Activated CD4-positive, alpha-beta T cell treated with anti-CD3 and anti-CD28 coated beads for 36 hours (primary cell): ENCODE measurements around the gene TANGO6. TPM values are rescaled to one million over a fixed set of nuclear protein-coding genes. Genes with fewer than 3 reads are reported as not detected.

ENCODE experiments used
- ATAC-seq: fragments of 200-7000 bp; cut with Tn5 transposase; one replicate; pipeline ENCODE4 v1.10.0; 2021; ENCODE audit warnings: mild to moderate bottlenecking, moderate library complexity
- CTCF ChIA-PET: fragments of 350-600 bp; sonication (Branson Sonifier 250); formaldehyde crosslinking; loops from one replicate; lab custom pipeline; 2021; ENCODE audit warnings: antibody characterized with exemption; lab: Charles Lee
- POLR2A ChIA-PET: fragments of 350-600 bp; sonication (Branson Sonifier 250); formaldehyde crosslinking; loops from one replicate; lab custom pipeline; 2021; ENCODE audit warnings: antibody characterized with exemption, inconsistent platforms; lab: Charles Lee
- DNase-seq: peaks from one replicate; pipeline ENCODE4 v3.0.0-alpha.2; 2020
- H3K27ac Mint-ChIP-seq: one replicate; pipeline ENCODE4 v1.8.0; 2021; ENCODE audit warnings: mixed read lengths
- H3K27me3 Mint-ChIP-seq: one replicate; pipeline ENCODE4 v1.8.0; 2021; ENCODE audit warnings: mixed read lengths
- H3K36me3 Mint-ChIP-seq: one replicate; pipeline ENCODE4 v1.8.0; 2021; ENCODE audit warnings: low read depth, mixed read lengths
- H3K4me1 Mint-ChIP-seq: one replicate; pipeline ENCODE4 v1.8.0; 2021; ENCODE audit warnings: mixed read lengths
- H3K4me3 Mint-ChIP-seq: one replicate; pipeline ENCODE4 v1.8.0; 2021; ENCODE audit warnings: mild to moderate bottlenecking, moderate library complexity, mixed read lengths
- H3K9me3 Mint-ChIP-seq: one replicate; pipeline ENCODE4 v1.8.0; 2021; ENCODE audit warnings: low read depth, mixed read lengths
- intact Hi-C, 2 experiments: fragments of 100-400 bp; cut with DNase I in 1 of 2; cut with micrococcal nuclease in 1 of 2; formaldehyde crosslinking; loops; one replicate each; pipeline versions ENCODE4 v1.14.2 to v1.15.1; 2022 to 2024; cut with DNase I, micrococcal nuclease
- total RNA-seq, 2 experiments: library from RNA; stranded (reverse); gene quantifications; one replicate each; pipeline ENCODE4 v1.2.3, GENCODE V29; 2021

Gene TANGO6
- total RNA-seq, 2 experiments from 2014 or later = 29.7 to 31.2 TPM

DNA sequence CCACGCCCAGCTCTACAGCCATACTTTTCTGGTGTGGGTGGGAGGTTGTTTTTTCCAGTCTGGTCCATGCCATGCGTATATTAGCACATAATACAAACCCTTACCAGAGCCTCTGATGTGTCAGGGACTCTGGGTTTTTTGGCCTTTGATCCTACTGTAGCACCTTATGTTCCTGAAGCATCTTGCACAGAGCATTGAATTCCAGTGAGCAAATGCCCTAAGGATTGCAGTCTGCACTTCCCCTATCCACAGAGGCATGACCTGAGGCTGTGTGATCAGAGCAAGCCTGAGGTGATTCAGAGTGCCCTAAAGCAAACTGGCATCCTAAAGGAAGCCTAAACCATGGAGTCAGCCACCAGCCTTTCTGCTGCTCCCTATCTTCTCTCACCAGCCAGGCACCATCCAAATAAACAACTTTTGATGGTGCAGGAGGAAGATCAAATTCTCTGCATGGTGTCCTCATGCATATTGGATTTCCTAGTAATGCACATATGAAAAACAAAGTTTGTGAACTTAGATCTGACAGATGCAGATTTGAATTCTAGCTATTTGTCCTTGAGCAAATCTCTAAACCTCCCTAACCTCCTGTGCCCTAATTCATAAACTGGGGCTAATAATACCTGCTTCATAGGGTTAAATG, 220.9 kb downstream of the TANGO6 start:
- Mint-ChIP-seq H3K27me3 (no peaks in the 10 kb centered on the region), H3K9me3 (no peaks in the 10 kb centered on the region), H3K4me3 (no peak overlapping the region), H3K27ac (no peak overlapping the region), H3K4me1 (no peaks in the 10 kb centered on the region), H3K36me3 (peaks cover 7% of the 10 kb centered on the region)
- ChIA-PET POLR2A (no interaction called here), CTCF (no interaction called here)
- intact Hi-C loops = no loop called here
- ATAC-seq = no peak
- DNase-seq = no peak

DNA sequence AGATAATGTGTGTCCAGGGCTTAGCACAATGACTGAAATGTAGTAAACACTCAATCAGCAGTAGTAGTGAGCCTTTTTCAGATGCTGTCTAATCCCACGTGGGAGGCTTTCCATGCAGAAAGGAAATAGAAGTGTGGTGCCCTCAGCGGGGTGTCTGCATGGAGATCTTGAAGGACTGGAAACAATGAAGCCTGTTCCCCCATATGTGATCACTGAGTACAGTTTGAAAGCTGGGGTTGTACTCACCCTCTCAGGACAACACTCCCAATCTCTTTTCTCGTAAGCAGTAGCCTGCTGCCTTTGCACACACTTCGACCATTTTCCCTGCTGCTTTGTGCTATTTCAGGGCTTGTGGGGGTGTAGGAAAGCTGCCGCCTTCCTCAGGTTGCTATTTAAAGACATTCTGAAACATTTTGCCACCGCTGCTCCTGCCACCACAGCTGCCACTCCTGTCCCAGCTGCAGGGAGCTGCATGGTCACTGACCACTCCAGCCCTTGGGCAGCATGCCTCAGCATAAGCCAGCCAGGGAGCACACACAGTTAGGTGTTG, 221.5 kb downstream of the TANGO6 start:
- Mint-ChIP-seq H3K4me3 (no peak overlapping the region), H3K36me3 (peaks cover 7% of the 10 kb centered on the region), H3K9me3 (no peaks in the 10 kb centered on the region), H3K4me1 (no peaks in the 10 kb centered on the region), H3K27me3 (no peaks in the 10 kb centered on the region), H3K27ac (no peak overlapping the region)
- ChIA-PET CTCF (interaction anchor here (0.5 to 0.6 kb wide), 2 partner anchors 16 to 31 kb away, joined by 3 to 6 read pairs; no protein-coding TSS in a partner anchor), POLR2A (no interaction called here)
- ATAC-seq (no peak), DNase-seq (no peak)
- intact Hi-C loops = no loop called here

DNA sequence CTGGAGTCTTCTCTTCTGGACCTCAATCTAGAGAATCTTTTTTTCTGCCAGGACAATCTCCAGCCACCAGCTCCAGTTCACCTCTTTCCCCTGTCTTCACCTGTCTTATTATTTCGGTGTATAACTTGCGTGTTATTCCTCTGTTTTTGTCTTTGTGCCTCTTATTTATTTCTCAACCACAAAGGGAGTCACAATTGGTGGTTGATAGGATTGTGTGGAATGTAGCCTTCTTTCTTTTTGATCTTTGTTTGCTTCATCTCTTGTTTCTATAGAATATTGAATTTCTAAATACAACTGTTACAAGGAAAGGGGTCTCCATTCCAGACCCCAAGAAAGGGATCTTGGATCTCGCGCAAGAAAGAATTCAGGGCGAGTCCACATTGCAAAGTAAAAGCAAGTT, 226.2 kb downstream of the TANGO6 start:
- no peak overlapping the region for H3K4me3 Mint-ChIP-seq
- H3K27ac Mint-ChIP-seq = peak overlapping the region; percentile 26
- no peaks in the 10 kb centered on the region for H3K27me3 Mint-ChIP-seq
- ChIA-PET CTCF (no interaction called here), POLR2A (no interaction called here)
- intact Hi-C loops = no loop called here
- H3K36me3 Mint-ChIP-seq = peaks cover 6% of the 10 kb centered on the region
- no peak for ATAC-seq
- H3K4me1 Mint-ChIP-seq = no peaks in the 10 kb centered on the region
- no peaks in the 10 kb centered on the region for H3K9me3 Mint-ChIP-seq
- no peak for DNase-seq

DNA sequence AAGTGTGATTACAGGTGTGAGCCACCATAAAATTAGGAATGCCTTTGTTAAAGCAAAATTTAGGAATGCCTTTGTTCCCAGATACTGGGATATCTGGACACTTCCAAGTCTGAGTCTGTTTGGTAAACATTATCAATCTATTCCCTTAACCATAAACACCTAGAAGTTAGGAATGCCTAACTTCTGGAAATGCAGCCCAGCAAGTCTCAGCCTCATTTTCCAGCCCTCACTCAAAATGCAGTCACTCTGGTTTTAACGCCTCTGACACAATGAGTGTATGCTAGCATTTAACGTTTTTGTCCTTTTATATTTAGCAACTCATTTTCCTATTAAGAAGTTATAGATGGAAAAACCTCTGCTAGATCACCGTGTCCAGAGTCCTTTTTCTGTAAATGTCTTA, 227.7 kb downstream of the TANGO6 start:
- POLR2A ChIA-PET = no interaction called here
- intact Hi-C loops = no loop called here
- Mint-ChIP-seq H3K27me3 (no peaks in the 10 kb centered on the region), H3K4me1 (no peaks in the 10 kb centered on the region), H3K36me3 (peaks cover 2% of the 10 kb centered on the region), H3K9me3 (no peaks in the 10 kb centered on the region), H3K27ac (no peak overlapping the region), H3K4me3 (no peak overlapping the region)
- no peak for ATAC-seq
- CTCF ChIA-PET = interaction anchor here (0.5 kb wide), 1 partner anchor 15 kb away, joined by 3 read pairs; no protein-coding TSS in a partner anchor
- DNase-seq = no peak

DNA sequence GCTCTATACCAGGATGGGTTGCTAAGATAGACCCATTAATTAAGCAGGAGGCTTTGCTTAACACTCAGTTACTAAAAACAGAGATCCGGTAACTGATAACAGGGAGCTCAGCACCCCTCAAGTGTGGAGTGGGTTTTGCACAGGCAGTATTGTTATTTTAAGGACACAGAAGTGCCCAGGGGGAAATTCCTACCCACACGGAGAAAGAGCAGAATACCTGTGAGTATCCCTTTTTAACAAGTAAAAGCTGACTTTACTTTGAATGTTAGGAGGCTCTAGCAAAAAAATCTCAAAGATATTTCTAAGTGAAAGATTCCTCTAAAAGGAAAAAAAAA, 229.3 kb downstream of the TANGO6 start:
- DNase-seq (no peak), ATAC-seq (no peak)
- H3K4me3 Mint-ChIP-seq = no peak overlapping the region
- no peaks in the 10 kb centered on the region for H3K27me3 Mint-ChIP-seq
- peaks cover 4% of the 10 kb centered on the region for H3K36me3 Mint-ChIP-seq
- intact Hi-C loops = no loop called here
- ChIA-PET CTCF (no interaction called here), POLR2A (no interaction called here)
- H3K27ac Mint-ChIP-seq = no peak overlapping the region
- H3K4me1 Mint-ChIP-seq = no peaks in the 10 kb centered on the region
- H3K9me3 Mint-ChIP-seq = no peaks in the 10 kb centered on the region

DNA sequence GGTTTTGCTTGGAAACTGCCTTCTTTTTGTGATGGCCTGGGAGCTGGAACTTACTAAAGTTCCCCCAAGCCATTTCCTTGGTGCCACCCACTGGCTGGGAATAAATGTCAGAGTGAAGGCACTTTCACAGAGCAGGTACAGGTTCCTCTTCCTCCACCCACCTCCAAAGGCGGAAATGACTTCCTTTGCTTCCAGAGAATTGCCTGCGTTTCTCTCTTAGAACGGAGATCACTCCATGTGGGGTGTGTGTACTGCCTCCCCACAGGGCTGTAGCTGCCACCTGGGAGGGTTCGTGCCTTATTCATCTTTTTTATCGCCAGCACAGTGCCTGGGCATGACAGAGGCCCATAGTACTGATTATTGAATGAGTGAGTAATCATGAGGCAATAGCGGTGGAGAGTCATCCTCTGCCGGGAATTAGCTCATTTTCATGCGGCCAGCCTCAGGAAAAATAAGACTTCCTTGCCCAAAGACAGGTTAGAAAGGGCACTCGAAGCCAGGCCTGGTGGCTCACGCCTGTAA, 229.9 kb downstream of the TANGO6 start:
- POLR2A ChIA-PET = no interaction called here
- no peak overlapping the region for H3K4me3 Mint-ChIP-seq
- intact Hi-C loops = no loop called here

DNA sequence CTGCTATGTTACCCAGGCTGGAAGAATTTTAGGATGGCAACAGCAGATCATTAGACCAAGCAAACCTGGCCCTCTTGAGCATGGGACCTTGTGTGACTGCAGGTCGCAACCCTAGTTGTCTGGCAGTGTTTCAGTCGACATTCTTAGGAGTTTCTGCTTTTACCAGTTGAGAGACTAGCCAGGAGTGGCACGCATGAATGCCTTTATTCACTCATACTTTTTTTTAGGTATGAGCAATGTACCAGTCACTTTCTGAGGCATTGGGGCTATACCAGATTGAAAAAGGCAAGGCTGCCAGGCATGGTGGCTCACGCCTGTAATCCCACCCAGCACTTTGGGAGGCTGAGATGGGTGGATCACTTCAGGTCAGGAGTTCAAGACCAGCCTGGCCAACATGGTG, 233.9 kb downstream of the TANGO6 start:
- no peak for ATAC-seq
- no peaks in the 10 kb centered on the region for H3K4me1 Mint-ChIP-seq
- H3K36me3 Mint-ChIP-seq = peaks cover 2% of the 10 kb centered on the region
- no peak for DNase-seq
- H3K4me3 Mint-ChIP-seq = no peak overlapping the region
- intact Hi-C loops = no loop called here
- H3K9me3 Mint-ChIP-seq = no peaks in the 10 kb centered on the region
- POLR2A ChIA-PET = no interaction called here
- no peaks in the 10 kb centered on the region for H3K27me3 Mint-ChIP-seq
- no peak overlapping the region for H3K27ac Mint-ChIP-seq
- CTCF ChIA-PET = no interaction called here

More for the DNA sequence above, 229.9 kb downstream of the TANGO6 start:
- DNase-seq = no peak
- CTCF ChIA-PET = no interaction called here
- Mint-ChIP-seq H3K4me1 (no peaks in the 10 kb centered on the region), H3K27ac (no peak overlapping the region), H3K36me3 (peaks cover 4% of the 10 kb centered on the region), H3K27me3 (no peaks in the 10 kb centered on the region), H3K9me3 (no peaks in the 10 kb centered on the region)
- ATAC-seq = no peak

DNA sequence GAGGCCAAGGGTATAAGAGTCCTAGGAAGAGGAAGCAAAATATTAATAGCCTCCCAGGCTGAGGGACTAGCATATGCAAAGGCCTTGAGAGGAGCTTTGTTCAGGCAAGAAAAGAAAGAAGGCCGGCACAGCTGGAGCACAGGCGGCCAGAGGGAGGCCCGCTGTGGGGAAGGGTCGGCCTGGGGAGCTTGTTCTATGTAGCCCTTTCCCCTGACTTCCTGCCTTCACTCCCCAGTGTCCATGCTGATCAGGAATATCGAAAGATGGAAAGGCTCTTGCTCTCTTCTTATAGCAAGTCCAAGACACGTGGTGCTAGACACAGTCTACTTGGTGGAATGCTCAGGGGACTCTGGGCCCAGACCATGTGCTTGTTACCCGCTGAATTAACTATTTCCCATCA, 234.7 kb downstream of the TANGO6 start:
- POLR2A ChIA-PET = no interaction called here
- no peak overlapping the region for H3K27ac Mint-ChIP-seq
- H3K27me3 Mint-ChIP-seq = no peaks in the 10 kb centered on the region
- H3K4me1 Mint-ChIP-seq = no peaks in the 10 kb centered on the region
- H3K4me3 Mint-ChIP-seq = no peak overlapping the region
- no peaks in the 10 kb centered on the region for H3K9me3 Mint-ChIP-seq
- intact Hi-C loops = no loop called here
- peaks cover 2% of the 10 kb centered on the region for H3K36me3 Mint-ChIP-seq
- ATAC-seq (no peak), DNase-seq (no peak)
- CTCF ChIA-PET = no interaction called here

DNA sequence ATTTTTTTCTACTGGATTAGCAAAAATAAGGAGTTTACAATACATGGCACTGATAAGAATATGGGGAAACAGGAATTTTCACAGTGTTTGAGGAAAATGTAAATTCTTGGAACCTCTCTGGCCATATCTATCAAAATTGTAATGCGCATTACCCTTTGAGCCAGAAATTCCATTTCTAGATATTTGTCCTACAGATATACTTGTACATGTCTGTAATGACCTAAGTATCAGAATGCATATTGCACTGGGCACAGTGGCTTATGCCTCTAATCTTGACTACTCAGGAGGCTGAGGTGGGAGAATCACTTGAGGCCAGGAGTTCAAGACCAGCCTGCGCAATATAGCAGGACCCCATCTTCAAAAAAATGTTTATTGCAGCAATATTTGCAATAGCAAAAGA, 236.4 kb downstream of the TANGO6 start:
- peaks cover 2% of the 10 kb centered on the region for H3K36me3 Mint-ChIP-seq

DNA sequence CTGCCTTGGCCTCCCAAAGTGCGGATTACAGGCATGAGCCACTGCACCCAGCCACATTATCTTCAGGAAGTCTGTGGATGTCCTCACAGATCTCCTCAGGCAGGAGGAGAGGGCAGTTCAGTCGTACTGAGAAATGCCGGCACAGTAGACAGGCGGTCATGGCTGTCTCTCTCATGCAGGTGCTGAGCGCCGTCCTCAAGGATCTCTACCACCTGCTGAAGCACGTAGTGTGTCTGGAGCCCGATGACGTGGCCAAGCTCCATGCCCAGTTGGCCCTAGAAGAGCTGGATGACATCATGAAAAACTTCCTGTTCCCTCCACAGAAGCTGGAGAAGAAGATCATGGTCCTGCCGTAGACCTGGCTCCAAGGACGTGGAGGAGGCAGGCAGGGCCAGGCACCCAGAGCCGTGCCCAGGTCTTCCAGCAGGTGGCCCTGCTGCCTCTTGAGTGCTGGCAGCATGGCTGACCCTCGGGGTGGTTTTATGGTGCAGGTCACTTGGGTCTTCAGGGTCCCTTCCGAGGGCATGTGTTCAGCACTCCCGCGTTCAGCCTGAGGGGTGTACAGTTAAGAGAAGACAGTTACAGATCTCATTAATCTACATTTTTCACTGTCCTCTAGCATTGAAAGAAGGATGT, 240.1 kb downstream of the TANGO6 start:
- Mint-ChIP-seq H3K4me3 (no peak overlapping the region), H3K9me3 (no peaks in the 10 kb centered on the region), H3K36me3 (peaks cover 8% of the 10 kb centered on the region), H3K27me3 (no peaks in the 10 kb centered on the region), H3K27ac (no peak overlapping the region), H3K4me1 (peaks cover under 1% of the 10 kb centered on the region)
- ChIA-PET POLR2A (no interaction called here), CTCF (no interaction called here)
- intact Hi-C loops = no loop called here
- no peak for ATAC-seq
- peak; percentile 23 for DNase-seq

More for the DNA sequence above, 236.4 kb downstream of the TANGO6 start:
- Mint-ChIP-seq H3K4me3 (no peak overlapping the region), H3K27ac (no peak overlapping the region), H3K27me3 (no peaks in the 10 kb centered on the region), H3K9me3 (no peaks in the 10 kb centered on the region), H3K4me1 (no peaks in the 10 kb centered on the region)
- ChIA-PET CTCF (interaction anchor here (1.7 kb wide), 1 partner anchor 44 kb away, joined by 5 read pairs; no protein-coding TSS in a partner anchor), POLR2A (no interaction called here)
- DNase-seq = no peak
- intact Hi-C loops = no loop called here
- no peak for ATAC-seq

DNA sequence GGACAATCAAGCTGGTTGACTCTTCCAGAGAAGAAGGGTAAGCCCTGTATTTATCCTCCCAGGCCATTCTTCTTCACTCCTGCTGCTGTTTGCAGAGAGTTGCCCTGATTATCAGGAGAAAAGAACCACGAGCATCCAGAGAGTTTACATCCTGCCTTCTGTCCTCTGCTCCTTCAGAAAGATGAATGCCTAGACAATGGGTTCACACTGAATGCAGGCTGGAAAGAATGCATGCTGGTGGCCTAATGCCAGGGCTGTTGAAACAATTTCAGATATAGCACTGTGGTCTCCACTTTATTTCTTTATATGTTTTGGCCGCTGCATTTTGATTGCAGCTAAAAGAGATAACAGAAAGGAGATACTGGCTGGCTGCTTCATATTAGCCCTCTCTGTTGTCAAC, 241.0 kb downstream of the TANGO6 start:
- no peak for ATAC-seq
- POLR2A ChIA-PET = no interaction called here
- CTCF ChIA-PET = interaction anchor here (0.7 kb wide), 1 partner anchor 1359 kb away, joined by 3 read pairs; no protein-coding TSS in a partner anchor

More for the DNA sequence above, 241.0 kb downstream of the TANGO6 start:
- DNase-seq = no peak
- no peaks in the 10 kb centered on the region for H3K9me3 Mint-ChIP-seq
- H3K4me1 Mint-ChIP-seq = peaks cover 9% of the 10 kb centered on the region
- H3K27ac Mint-ChIP-seq = no peak overlapping the region
- no peak overlapping the region for H3K4me3 Mint-ChIP-seq
- intact Hi-C loops = no loop called here
- H3K36me3 Mint-ChIP-seq = peaks cover 8% of the 10 kb centered on the region
- H3K27me3 Mint-ChIP-seq = no peaks in the 10 kb centered on the region
